GM19240 (cell line): ENCODE data around the gene PPL.

Source experiments
- DNase-seq: peaks from one replicate; pipeline ENCODE4 v3.0.0; 2011; ENCODE audit warnings: low spot score; ENCODE audit not compliant: insufficient read length

Gene PPL

DNA sequence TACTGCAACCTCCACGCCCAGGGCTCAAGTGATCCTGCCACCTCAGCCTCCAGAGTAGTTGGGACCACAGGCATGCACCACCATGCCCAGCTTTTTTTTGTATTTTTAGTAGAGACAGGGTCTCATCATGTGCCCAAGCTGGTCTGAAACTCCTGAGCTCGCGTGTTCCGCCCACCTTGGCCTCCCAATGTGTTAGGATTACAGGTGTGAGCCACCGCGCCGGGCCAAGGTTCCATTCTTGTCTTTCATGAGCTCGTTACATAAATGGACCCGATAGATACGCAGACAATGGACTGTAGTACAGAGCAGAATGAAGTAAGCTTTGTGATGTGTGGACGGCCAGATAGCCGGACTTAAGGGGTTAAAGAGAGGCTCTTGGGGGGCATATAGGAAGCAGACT lies 70.4 kb downstream of the PPL start:
- DNase-seq: no peak

DNA sequence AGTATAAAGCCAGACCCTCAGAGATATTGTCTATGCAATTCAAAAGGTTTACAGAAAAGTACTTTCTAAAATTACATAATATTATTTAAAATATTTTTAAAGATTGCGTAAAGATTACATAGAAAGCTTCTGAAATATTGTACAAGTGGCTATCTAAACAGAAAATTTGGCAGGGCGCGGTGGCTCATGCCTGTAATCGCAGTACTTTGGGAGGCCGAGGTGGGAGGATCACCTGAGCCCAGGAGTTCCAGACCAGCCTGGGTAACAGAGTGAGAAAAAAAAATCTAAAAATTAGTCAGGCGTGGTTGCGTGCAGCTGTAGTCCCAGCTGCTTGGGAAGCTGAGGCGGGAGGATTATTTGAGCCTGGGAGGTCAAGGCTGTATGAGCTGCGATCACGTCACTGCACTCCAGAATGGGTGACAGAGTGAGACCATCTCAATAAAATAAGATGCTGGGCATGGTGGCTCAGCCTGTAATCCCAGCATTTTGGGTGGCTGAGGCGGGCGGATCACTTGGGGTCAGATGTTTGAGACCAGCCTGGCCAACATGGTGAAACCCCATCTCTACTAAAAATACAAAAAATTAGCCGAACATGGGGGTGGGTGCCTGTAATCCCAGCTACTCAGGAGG lies 71.6 kb downstream of the PPL start:
- DNase-seq: no peak

- no peak for DNase-seq
Observed at GRCh38 chr16:4864728-4865127, 72.2 kb downstream of the PPL start.

- no peak for DNase-seq
Observed at GRCh38 chr16:4862639-4863038, 74.3 kb downstream of the PPL start.

GRCh38 chr16:4860727-4861342 lies 76.1 kb downstream of the PPL start:
- no peak for DNase-seq

GRCh38 chr16:4859900-4860255 lies 77.1 kb downstream of the PPL start:
- DNase-seq: no peak

GRCh38 chr16:4859190-4859899 lies 77.6 kb downstream of the PPL start:
- DNase-seq: no peak

- no peak for DNase-seq
Observed at GRCh38 chr16:4855804-4856203, 81.1 kb downstream of the PPL start.

DNA sequence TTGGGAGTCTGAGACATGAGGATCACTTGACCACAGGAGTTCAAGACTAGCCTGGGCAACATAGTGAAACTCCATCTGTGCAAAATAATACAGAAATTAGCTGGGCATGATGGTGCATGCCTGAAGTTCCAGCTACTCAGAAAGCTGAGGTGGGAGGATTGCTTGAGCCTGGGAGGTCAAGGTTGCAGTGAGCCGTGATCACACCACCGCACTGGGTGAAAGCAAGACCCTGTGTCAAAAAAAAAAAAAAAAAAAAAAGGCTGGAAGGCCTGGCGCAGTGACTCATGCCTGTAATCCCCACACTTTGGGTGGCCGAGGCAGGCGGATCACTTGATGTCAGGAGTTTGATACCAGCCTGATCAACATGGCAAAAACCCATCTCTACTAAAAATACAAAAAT lies 81.6 kb downstream of the PPL start:
- DNase-seq: no peak

GRCh38 chr16:4852221-4852872 lies 84.6 kb downstream of the PPL start:
- DNase-seq: no peak

DNA sequence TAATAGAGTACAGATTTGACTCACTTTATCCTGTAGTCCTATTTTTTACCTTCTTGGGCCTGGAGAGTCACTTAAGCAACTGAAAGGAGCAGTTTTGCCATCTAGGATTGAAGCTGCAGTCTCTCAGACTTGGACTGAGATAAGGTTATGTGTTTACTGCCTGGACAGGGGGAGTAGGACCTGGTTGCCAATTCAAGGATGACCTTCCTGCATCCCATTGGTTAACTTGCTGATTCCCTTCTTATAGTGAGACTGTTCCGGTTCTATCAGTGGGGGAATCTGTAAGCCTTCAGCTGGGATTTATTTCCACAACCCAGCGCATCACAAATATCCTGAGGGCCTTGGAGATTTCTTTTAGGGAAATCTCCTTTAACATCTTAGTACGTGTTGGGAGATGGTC lies 86.7 kb downstream of the PPL start:
- DNase-seq: no peak

GRCh38 chr16:4847774-4848587 lies 89.0 kb downstream of the PPL start:
- no peak for DNase-seq

DNA sequence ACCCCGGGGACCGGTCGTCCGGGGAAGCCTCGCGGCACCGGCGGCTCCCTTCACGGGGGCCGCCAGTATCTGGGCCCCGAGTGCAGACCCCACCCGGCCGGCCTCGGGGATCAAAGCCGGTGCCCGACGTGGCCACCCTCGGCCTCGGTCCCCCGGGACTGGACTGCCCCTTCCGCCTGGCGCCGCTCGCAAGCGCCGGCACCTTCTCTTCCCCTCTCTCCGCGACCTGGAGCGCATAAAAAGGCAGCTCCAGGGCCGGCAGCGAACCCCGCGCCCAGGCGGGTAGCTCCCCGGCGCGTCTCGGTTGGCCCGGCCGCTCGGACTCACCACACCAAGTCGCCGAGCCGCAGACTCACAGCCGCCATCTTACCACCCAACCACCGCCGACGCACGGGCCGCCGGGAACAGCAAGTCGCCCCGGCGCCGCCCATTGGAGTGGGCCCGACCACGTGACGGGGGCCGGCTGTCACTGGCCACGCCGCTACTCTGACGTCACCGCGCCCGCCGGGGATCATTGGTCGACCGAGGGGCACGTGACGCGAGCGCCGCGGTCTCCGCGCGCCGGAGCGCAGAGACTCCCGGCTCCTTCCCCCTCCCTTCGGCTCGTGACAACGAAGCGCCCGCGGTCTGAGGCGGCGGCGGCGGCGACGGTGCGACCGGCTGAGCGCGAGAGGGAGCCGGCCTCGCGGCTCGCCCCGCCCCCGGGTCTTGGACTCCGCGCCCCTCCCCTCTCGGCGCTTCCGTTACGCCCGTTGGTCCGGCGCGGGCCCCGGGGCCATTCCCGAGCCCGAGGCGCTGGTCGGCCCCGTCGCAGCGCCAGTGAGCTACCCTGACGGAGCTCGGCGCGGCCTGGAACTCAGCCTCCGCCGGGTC lies 89.8 kb downstream of the PPL start, which contains the start of the genes GLYR1 and UBN1:
Gene GLYR1 (minus strand): TSS at position 388 of the 873 bp plus-strand sequence. CDS start 23 bp downstream, at position 365.
Gene UBN1 (plus strand): TSS at position 581 of the 873 bp plus-strand sequence. CDS start 5,437 bp downstream, outside the sequence.
- peak; percentile 91 for DNase-seq

- no peak for DNase-seq
Observed at GRCh38 chr16:4846503-4846900, 90.4 kb downstream of the PPL start.

DNA sequence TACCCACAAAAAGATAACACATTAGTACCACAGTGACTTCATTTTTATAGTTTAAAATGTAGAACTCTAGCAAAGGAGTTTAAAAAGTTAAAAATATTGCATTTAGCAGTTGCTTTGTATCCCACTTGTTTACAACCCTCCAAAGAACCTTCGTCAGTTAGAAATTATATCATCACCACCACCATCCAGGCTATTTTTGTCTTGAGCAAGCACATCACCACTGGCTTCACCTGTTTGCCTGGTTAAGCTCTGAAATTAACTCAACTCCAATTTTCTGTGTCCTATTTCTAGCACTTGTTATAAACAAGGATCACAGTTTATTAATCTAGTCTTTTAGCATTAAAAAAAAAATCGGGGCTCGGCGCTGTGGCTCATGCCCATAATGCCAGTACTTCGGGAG lies 96.0 kb downstream of the PPL start:
- DNase-seq: no peak

GRCh38 chr16:4839942-4840341 lies 97.0 kb downstream of the PPL start:
- DNase-seq: no peak

DNA sequence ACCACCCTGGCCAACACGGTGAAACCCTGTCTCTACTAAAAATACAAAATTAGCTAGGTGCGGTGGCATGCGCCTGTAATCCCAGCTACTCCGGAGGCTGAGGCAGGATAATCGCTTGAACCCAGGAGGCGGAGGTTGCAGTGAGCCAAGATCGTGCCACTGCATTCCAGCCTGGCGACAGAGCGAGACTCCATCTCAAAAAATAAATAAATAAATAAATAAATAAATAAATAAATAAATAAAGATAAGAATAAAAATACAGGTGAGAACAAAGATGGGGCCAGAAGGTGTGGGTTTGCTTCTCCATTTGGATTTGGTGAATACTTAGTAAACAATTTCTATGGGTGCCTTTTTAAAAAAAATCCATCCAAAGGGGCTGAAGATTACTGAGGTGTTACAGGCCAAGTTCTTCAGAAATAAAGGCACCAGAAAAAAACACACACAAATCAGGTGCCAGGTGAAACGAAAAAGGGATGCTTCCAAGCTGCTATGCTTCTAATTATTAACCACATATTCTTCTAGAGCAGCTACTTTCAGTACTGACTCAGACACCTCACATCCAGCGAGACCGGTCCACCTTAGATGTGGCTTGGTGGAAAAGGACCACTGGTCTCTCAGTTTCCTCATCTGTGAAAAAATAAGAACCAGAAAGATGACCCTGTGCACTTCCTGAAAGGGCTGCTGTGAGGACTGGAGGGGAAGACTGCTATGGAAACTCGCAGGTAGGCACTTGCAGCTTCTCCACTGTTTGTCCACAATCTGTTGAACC lies 99.0 kb downstream of the PPL start:
- no peak for DNase-seq

GRCh38 chr16:4836727-4837126 lies 100.2 kb downstream of the PPL start:
- no peak for DNase-seq

DNA sequence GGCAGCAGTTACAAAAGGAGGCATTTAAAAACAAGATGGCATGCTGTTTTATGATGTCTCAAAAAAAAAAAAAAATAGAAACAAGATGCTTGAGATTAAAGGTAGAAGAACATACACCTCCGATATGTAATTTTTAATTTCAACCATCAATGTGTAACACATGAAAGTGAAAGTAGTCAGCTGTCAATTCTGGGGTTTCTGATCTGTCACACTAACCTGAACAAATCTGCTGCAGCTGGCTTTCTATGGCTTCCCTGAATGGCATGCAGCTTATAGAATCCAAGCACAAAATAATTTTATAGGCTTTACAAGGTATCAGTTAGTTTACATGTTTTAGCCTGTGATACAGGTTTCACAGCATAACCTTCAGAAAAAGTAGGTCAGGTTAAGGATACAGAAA lies 103.4 kb downstream of the PPL start:
- DNase-seq: no peak
